Astrocyte (in vitro differentiated cells and primary cell): ENCODE data around the gene CMTM7. TPM values are rescaled to one million over a fixed set of nuclear protein-coding genes. Genes with fewer than 3 reads are reported as not detected.

Source experiments
- DNase-seq: peaks from one replicate; pipeline ENCODE4 v3.0.0-alpha.2; 2010; ENCODE audit warnings: low read depth
- FAIRE-seq: peaks from 2 replicates; lab custom pipeline; 2011; peaks lifted over from hg19 to GRCh38; lab: Jason Lieb, UNC
- H2AFZ ChIP-seq: 2 replicates; pipeline ENCODE4 v1.6.0; 2012; ENCODE audit warnings: low read depth, low read length, inconsistent platforms
- H3K27ac ChIP-seq: 2 replicates; pipeline ENCODE4 v1.5.1; 2011; ENCODE audit warnings: low read depth, low read length, inconsistent platforms
- H3K27me3 ChIP-seq: 2 replicates; pipeline ENCODE4 v1.6.0; 2011; ENCODE audit warnings: low read length, inconsistent platforms; ENCODE audit not compliant: insufficient read depth
- H3K36me3 ChIP-seq: 2 replicates; pipeline ENCODE4 v1.5.1; 2011; ENCODE audit warnings: low read length, inconsistent platforms; ENCODE audit not compliant: insufficient read depth
- H3K4me1 ChIP-seq: 2 replicates; pipeline ENCODE4 v1.5.1; 2011; ENCODE audit warnings: low read length, inconsistent platforms; ENCODE audit not compliant: insufficient read depth
- H3K4me2 ChIP-seq: 2 replicates; pipeline ENCODE4 v1.6.0; 2012; ENCODE audit warnings: low read length, inconsistent platforms
- H3K4me3 ChIP-seq: 2 replicates; pipeline ENCODE4 v1.5.1; 2011; ENCODE audit warnings: low read depth, mild to moderate bottlenecking, low read length, inconsistent platforms; ENCODE audit not compliant: insufficient read depth
- H3K79me2 ChIP-seq: 2 replicates; pipeline ENCODE4 v1.6.0; 2012; ENCODE audit warnings: mild to moderate bottlenecking, low read length, inconsistent platforms; ENCODE audit not compliant: insufficient read depth
- H3K9ac ChIP-seq: 2 replicates; pipeline ENCODE4 v1.6.0; 2012; ENCODE audit warnings: mild to moderate bottlenecking, low read length, inconsistent platforms
- H3K9me3 ChIP-seq: 2 replicates; pipeline ENCODE4 v1.5.1; 2012; ENCODE audit warnings: low read depth, mild to moderate bottlenecking, low read length, inconsistent platforms; ENCODE audit not compliant: insufficient read depth
- H4K20me1 ChIP-seq: 2 replicates; pipeline ENCODE4 v1.6.0; 2012; ENCODE audit warnings: low read length, inconsistent platforms; ENCODE audit not compliant: insufficient read depth
- H3K27ac Mint-ChIP-seq: one replicate; pipeline ENCODE4 v1.8.0; 2021; ENCODE audit warnings: mild to moderate bottlenecking, mixed read lengths; ENCODE audit not compliant: unreplicated experiment
- H3K27me3 Mint-ChIP-seq: one replicate; pipeline ENCODE4 v1.8.0; 2021; ENCODE audit warnings: low read depth, mixed read lengths; ENCODE audit not compliant: unreplicated experiment
- H3K36me3 Mint-ChIP-seq: one replicate; pipeline ENCODE4 v1.8.0; 2021; ENCODE audit warnings: low read depth, mixed read lengths; ENCODE audit not compliant: unreplicated experiment
- H3K4me1 Mint-ChIP-seq: one replicate; pipeline ENCODE4 v1.8.0; 2021; ENCODE audit warnings: low read depth, mixed read lengths; ENCODE audit not compliant: unreplicated experiment
- H3K4me3 Mint-ChIP-seq: one replicate; pipeline ENCODE4 v1.8.0; 2021; ENCODE audit warnings: mild to moderate bottlenecking, moderate library complexity, mixed read lengths; ENCODE audit not compliant: unreplicated experiment
- H3K9me3 Mint-ChIP-seq: one replicate; pipeline ENCODE4 v1.8.0; 2021; ENCODE audit warnings: mild to moderate bottlenecking, mixed read lengths; ENCODE audit not compliant: unreplicated experiment
- CTCF ChIP-seq: IDR thresholded peaks from 2 replicates; pipeline ENCODE4 v1.5.1; 2011; ENCODE audit warnings: low read depth, mild to moderate bottlenecking, inconsistent platforms, low read length, moderate library complexity; ENCODE audit not compliant: insufficient read depth
- EZH2 ChIP-seq: IDR thresholded peaks from 2 replicates; pipeline ENCODE4 v1.6.1; 2012; ENCODE audit warnings: mild to moderate bottlenecking, low read length, inconsistent platforms; ENCODE audit not compliant: insufficient read depth
- total RNA-seq: library from RNA; stranded (reverse); gene quantifications from 2 replicates; pipeline ENCODE4 v1.2.1, GENCODE V29; 2021

CMTM7 gene
- total RNA-seq, 1 donor from 2014 or later, result 23.9 TPM

GRCh38 chr3:32498992-32499391 is 107.3 kb downstream of the CMTM7 start:
- Histone ChIP-seq H3K79me2 (peaks cover 64% of the 10 kb centered on the region), H3K36me3 (peaks cover 5% of the 10 kb centered on the region), H3K4me3 (no peak overlapping the region), H3K4me2 (no peak overlapping the region), H3K9ac (no peak overlapping the region), H3K27me3 (no peaks in the 10 kb centered on the region), H3K27ac (no peak overlapping the region), H2AFZ (no peak overlapping the region), H3K9me3 (no peaks in the 10 kb centered on the region), H4K20me1 (peaks cover 50% of the 10 kb centered on the region), H3K4me1 (peaks cover 11% of the 10 kb centered on the region)
- Mint-ChIP-seq H3K27me3 (no peaks in the 10 kb centered on the region), H3K9me3 (no peaks in the 10 kb centered on the region), H3K36me3 (peaks cover 4% of the 10 kb centered on the region), H3K4me1 (peaks cover 10% of the 10 kb centered on the region), H3K27ac (no peak overlapping the region), H3K4me3 (no peak overlapping the region)
- no peak for FAIRE-seq
- no peak for DNase-seq
- no peak for TF ChIP-seq CTCF
- TF ChIP-seq EZH2, result no peak

DNA sequence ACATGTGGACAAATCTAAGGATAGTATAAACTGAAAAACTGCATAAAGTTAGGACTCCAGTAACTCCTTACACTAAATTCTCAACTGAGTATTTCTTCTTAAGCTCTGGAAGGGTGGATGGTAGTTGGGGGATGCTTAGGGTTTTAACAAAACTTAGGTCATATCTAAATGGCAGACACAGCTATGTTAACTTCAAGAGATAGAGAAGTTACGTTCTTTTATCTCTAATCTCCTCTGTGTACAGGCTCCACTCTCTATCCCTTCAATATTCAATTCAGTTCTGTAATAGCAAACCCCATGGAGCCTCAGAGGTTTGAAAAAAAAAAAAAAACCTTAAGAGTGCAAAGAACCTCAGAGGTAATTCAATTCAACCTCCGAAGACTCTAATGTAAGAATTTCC is 107.9 kb downstream of the CMTM7 start:
- no peaks in the 10 kb centered on the region for H3K9me3 Mint-ChIP-seq
- H3K4me3 ChIP-seq, result no peak overlapping the region

More for the DNA sequence above, 107.9 kb downstream of the CMTM7 start:
- Histone ChIP-seq H3K9ac (no peak overlapping the region), H3K36me3 (peaks cover 5% of the 10 kb centered on the region), H3K27me3 (no peaks in the 10 kb centered on the region), H3K4me1 (peaks cover 6% of the 10 kb centered on the region), H3K9me3 (no peaks in the 10 kb centered on the region), H3K27ac (no peak overlapping the region), H4K20me1 (peaks cover 44% of the 10 kb centered on the region), H2AFZ (no peak overlapping the region), H3K4me2 (no peak overlapping the region), H3K79me2 (peaks cover 59% of the 10 kb centered on the region)
- Mint-ChIP-seq H3K27me3 (no peaks in the 10 kb centered on the region), H3K36me3 (peaks cover 4% of the 10 kb centered on the region), H3K4me1 (peaks cover 10% of the 10 kb centered on the region), H3K4me3 (no peak overlapping the region), H3K27ac (no peak overlapping the region)
- no peak for DNase-seq
- FAIRE-seq, result no peak
- no peak for TF ChIP-seq EZH2
- TF ChIP-seq CTCF, result no peak
